ENCODE results near the gene SP2. TPM values are rescaled to one million over a fixed set of nuclear protein-coding genes. Genes with fewer than 3 reads are reported as not detected.

The SP2 gene
- total and polyA plus RNA-seq, 4 donors: 4.9 to 19.9 (median 11.1) TPM

DNA sequence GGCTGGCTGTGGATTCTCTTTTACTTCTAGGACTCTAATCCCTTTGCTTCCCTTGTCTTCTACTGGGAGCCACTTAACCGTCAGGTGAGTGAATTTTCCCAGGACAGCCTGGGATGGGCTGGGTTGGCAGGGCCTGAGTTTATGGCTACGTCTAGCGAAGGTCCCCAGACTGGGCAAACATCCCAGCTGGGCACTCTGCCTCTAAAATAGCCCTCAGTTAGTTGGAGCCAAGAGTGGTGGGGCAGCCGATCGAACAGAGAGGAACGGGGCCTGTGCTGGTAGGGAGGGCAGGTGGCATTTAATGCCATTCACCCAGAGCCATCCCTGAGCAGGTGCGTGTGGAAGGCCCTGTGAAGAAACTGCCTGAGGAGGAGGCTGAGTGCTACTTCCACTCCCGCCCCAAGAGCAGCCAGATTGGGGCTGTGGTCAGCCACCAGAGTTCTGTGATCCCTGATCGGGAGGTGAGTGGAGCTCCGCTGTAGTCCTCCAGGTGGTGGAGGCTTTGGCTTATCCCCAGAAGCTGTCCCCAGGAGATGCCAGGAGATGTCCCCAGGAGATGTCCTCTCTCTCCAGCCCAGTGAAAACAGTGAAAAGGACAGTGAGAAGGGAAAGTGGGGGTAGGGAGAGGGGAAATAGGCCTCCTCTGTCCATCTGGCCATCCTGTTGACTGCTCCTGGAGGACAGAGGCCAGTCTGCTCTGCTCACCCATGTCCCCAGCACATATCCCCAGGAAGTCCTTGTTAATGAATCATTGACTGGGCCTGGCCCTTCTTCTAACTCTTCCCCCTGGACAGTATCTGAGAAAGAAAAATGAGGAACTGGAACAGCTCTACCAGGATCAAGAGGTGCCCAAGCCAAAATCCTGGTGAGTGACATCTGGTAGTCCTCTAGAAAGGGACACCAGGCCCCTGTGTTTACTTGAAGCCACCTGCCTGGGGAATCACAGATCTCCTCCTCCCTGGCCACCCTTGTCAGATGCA, 49.8 kb downstream of the SP2 start:
- ATAC-seq (ENCODE audit: insufficient read depth, low FRiP score) (no peak), DNase-seq (no peak)
- 85 to 91% methylated on average over 10 of the region's 10 CpGs for WGBS, 2 donors
- Histone ChIP-seq H3K27me3 (ENCODE audit: control insufficient read depth in 3 of 3, insufficient read depth in 3 of 3, low read length in 2 of 3) (no peaks in the 10 kb centered on the region), H3K4me3 (no peak overlapping the region), H3K9me3 (ENCODE audit: control insufficient read depth in 4 of 4, insufficient read depth in 3 of 4, low read length in 3 of 4) (no peaks in the 10 kb centered on the region), H3K27ac (ENCODE audit: low read depth in 1 of 2, low read length in 1 of 2) (peak overlapping the region in 1 of 2 donors; percentile 43), H3K36me3 (ENCODE audit: control insufficient read depth in 4 of 4, insufficient read depth in 4 of 4, low read length in 4 of 4) (peaks cover 0 to 13% (median 0%) of the 10 kb centered on the region in 4 donors), H3K4me1 (ENCODE audit: control insufficient read depth in 5 of 5, insufficient read depth in 5 of 5, low read length in 5 of 5) (peaks cover 3 to 24% (median 13%) of the 10 kb centered on the region in 5 donors), H3K9ac (ENCODE audit: insufficient read depth in 1 of 2, low read length in 2 of 2) (no peak overlapping the region)
- TF ChIP-seq, protein P1, sequence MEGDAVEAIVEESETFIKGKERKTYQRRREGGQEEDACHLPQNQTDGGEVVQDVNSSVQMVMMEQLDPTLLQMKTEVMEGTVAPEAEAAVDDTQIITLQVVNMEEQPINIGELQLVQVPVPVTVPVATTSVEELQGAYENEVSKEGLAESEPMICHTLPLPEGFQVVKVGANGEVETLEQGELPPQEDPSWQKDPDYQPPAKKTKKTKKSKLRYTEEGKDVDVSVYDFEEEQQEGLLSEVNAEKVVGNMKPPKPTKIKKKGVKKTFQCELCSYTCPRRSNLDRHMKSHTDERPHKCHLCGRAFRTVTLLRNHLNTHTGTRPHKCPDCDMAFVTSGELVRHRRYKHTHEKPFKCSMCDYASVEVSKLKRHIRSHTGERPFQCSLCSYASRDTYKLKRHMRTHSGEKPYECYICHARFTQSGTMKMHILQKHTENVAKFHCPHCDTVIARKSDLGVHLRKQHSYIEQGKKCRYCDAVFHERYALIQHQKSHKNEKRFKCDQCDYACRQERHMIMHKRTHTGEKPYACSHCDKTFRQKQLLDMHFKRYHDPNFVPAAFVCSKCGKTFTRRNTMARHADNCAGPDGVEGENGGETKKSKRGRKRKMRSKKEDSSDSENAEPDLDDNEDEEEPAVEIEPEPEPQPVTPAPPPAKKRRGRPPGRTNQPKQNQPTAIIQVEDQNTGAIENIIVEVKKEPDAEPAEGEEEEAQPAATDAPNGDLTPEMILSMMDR (IDR thresholded peaks at IDR 0.05; ENCODE audit: control extremely low read depth, extremely low read depth): no peak

DNA sequence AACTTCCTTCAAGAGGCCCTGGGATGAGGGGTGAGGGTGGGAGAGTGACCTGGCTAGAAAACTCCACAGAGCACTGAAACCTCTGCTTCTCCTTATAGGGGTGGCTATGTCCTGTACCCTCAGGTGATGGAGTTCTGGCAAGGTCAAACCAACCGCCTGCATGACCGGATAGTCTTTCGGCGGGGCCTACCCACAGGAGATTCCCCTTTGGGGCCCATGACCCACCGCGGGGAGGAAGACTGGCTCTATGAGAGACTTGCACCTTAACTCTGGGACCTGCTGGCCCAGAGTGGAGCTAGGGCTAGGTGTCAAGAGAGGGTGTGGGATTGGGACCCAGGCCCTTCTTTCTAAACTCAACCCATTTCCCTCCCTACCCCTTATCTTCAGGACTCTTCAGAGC, 50.5 kb downstream of the SP2 start:
- Histone ChIP-seq H3K27me3 (ENCODE audit: control insufficient read depth in 3 of 3, insufficient read depth in 3 of 3, low read length in 2 of 3) (no peaks in the 10 kb centered on the region), H3K9ac (ENCODE audit: insufficient read depth in 1 of 2, low read length in 2 of 2) (no peak overlapping the region), H3K36me3 (ENCODE audit: control insufficient read depth in 4 of 4, insufficient read depth in 4 of 4, low read length in 4 of 4) (peaks cover 0 to 13% (median 0%) of the 10 kb centered on the region in 4 donors), H3K9me3 (ENCODE audit: control insufficient read depth in 4 of 4, insufficient read depth in 3 of 4, low read length in 3 of 4) (no peaks in the 10 kb centered on the region), H3K4me1 (ENCODE audit: control insufficient read depth in 5 of 5, insufficient read depth in 5 of 5, low read length in 5 of 5) (peaks cover 3 to 24% (median 10%) of the 10 kb centered on the region in 5 donors), H3K27ac (ENCODE audit: low read depth in 1 of 2, low read length in 1 of 2) (peak overlapping the region in 1 of 2 donors; percentile 13), H3K4me3 (no peak overlapping the region)
- WGBS, 2 donors: 91 to 93% methylated on average over 6 of the region's 6 CpGs
- ATAC-seq (ENCODE audit: insufficient read depth, low FRiP score): no peak
- TF ChIP-seq, protein P1 (IDR thresholded peaks at IDR 0.05; ENCODE audit: control extremely low read depth, extremely low read depth): no peak
- DNase-seq: no peak

- peaks cover 0 to 13% (median 0%) of the 10 kb centered on the region in 4 donors for H3K36me3 ChIP-seq (ENCODE audit: control insufficient read depth in 4 of 4, insufficient read depth in 4 of 4, low read length in 4 of 4)
- no peak overlapping the region for H3K9ac ChIP-seq (ENCODE audit: insufficient read depth in 1 of 2, low read length in 2 of 2)
- DNase-seq: peak; percentile 40 to 63 (median 53)
- 16 to 18% methylated on average over 2 of the region's 2 CpGs for WGBS, 2 donors
- H3K4me1 ChIP-seq (ENCODE audit: control insufficient read depth in 5 of 5, insufficient read depth in 5 of 5, low read length in 5 of 5): peaks cover 3 to 22% (median 10%) of the 10 kb centered on the region in 5 donors
- H3K27ac ChIP-seq (ENCODE audit: low read depth in 1 of 2, low read length in 1 of 2): no peak overlapping the region
- no peak overlapping the region for H3K4me3 ChIP-seq
- H3K27me3 ChIP-seq (ENCODE audit: control insufficient read depth in 3 of 3, insufficient read depth in 3 of 3, low read length in 2 of 3): no peaks in the 10 kb centered on the region
- no peaks in the 10 kb centered on the region for H3K9me3 ChIP-seq (ENCODE audit: control insufficient read depth in 4 of 4, insufficient read depth in 3 of 4, low read length in 3 of 4)
- peak; percentile 78 for ATAC-seq (ENCODE audit: insufficient read depth, low FRiP score)
- TF ChIP-seq, protein P1 (IDR thresholded peaks at IDR 0.05; ENCODE audit: control extremely low read depth, extremely low read depth): peak; percentile 48
Measured at GRCh38 chr17:47946929-47947397, 50.9 kb downstream of the SP2 start.

All from lung (tissue), 12 donors.